ENCODE results near the gene FHIT.

The FHIT gene

DNA sequence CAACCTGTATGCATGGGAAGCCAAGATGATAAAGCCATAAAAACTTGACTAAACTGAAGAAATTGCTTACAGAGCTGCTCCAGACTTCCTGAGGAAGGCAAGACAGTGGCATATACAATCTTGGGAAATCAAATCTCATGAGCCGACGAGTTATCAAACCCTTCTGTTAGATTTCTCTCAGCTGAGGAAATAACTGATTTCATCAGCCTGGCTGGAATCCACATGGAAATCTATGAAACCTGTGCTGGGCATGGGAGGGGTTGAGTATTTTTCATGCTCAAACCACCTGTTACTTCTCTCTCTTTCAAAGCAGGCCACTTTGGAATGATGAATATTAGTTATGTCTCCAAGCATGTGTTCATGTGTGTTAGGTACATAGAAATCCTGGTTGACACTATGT, 727.7 kb downstream of the FHIT start:
- no peak for DNase-seq

- DNase-seq, result no peak
These were observed 734.1 kb downstream of the FHIT start for GRCh38 chr3:60517134-60517533.

DNA sequence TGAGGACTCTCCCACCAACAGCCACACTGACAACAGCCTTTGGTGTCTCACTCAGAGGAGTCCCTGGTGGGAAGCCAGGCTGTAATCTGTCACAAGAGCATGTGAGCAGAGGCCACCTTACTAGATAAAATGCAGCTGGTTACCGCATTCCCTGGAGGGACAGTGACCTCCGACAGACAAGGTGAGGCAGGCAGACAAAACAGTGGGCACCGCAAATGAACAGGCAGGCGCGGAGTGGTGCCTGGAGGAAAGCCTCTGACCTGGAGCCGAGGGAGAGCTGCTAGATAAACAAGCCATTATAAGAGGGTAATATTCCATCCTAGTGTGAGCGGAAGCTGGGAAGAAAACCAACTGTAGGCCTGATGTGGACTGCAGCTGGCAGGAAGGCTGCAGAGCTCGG, 736.4 kb downstream of the FHIT start:
- no peak for DNase-seq

GRCh38 chr3:60514085-60514649, 737.1 kb downstream of the FHIT start:
- DNase-seq, result no peak

DNA sequence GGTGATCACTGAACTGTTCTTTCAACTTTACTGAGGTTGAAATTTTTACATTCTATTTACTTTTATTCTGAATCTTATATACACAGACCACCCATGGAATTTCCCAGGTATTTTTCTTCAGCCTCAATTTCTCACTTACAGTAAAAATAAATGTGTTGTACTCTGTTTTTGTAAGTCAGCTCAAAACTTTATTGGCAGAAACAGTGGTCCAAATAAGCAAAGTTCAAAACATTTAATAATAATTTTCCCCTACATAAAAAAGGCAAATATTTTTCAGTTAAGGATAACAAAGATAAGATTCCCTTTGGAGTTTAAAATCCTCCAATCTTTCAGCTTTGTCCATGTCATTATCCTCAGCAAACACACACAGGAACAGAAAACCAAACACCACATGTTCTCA, 738.0 kb downstream of the FHIT start:
- DNase-seq, result no peak

GRCh38 chr3:60512506-60512905, 738.7 kb downstream of the FHIT start:
- DNase-seq, result no peak

DNA sequence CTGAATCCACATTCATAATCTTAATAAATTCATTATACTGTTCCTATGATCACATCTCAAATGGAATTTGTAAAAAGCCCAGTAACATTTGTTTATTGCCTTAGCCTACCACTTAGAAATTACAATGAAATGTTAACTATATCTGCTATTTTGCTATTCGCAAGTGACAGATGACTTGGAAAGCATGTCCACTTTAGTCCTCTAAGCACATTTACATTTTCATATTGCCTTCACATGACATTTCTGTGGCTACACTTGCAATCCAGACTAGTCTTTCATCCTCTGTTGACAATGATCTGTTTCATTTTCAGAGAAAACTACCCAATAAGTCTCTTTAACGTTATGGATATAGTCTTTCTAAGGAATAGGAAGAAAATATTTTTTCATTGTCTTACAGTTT, 741.8 kb downstream of the FHIT start:
- DNase-seq, result no peak

- no peak for DNase-seq
These were observed 746.3 kb downstream of the FHIT start for GRCh38 chr3:60504827-60505457.

DNA sequence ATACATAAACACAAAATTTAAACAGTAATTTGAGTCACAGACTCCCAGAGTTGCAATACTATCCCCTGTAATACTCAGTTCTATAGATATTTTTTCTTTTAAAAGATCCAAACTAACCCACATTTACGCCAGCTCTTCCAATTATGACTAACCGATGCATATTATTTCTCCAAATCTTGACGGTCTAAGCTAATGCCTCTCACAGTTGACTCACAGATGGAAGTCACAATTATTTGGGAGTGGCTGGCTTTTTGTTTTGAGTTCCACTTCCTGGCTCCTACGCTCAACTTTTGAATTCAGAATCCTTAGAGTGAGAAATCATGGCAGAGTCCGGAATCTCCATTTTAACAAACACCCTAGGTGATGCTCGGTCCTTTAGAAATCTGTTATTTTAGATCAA, 749.9 kb downstream of the FHIT start:
- DNase-seq, result no peak

DNA sequence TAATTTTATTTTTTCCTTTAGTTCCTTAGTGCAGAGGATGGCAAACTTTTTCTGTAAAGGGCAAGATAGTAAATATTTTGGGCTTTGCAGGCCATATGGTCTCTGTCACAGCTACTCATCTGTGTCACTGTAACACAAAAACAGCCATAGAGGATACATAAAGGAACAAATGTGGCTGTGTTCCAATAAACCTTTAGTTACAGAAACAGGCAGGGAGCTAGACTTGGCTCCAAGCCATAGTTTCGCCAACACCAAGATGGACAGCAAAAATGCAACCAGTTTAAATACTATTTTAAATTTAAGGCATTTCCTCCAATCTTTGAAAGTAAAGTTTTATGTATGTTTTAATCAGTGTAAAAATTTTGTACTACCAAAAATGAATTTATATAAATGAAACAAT, 753.4 kb downstream of the FHIT start:
- no peak for DNase-seq

GRCh38 chr3:60490992-60491391, 760.3 kb downstream of the FHIT start:
- DNase-seq, result no peak

DNA sequence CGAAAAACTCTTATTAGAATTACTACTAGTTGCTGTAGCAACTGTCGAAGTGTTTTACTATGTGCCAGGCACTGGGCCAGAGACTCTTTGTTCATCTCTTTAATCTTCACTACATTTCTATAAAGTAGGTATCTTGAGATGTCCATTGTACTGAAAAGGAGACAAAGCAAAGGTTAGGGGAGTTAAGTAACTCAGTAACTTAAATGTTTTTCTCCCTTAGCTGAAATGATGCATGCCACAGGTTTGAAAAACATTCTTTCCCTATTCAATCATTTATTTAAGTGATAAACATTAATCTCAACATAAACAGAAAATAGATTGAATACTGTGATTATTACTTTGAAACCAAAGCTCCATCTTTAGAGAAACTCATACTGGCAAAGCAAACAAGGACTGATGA, 776.2 kb downstream of the FHIT start:
- DNase-seq, result no peak

DNA sequence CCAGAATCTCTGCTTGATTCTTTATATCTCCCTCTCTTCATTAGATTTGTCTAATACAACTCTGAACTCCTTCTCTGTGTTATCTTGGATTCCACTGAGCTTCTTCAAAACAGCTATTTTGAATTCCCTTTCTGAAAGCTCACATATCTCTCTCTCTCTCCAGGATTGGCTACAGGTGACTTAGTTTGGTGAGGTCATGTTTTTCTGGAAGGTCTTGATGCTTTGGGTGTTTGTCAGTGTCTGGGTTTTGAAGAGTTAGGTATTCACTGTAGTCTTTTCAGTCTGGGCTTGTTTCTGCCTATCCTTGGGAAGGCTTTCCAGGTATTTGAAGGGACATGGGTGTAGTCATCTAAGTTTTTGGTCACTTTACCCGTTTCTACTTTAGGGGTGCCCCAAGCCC, 781.8 kb downstream of the FHIT start:
- no peak for DNase-seq

- DNase-seq, result no peak
These were observed 787.6 kb downstream of the FHIT start for GRCh38 chr3:60463685-60464084.

- no peak for DNase-seq
These were observed 790.0 kb downstream of the FHIT start for GRCh38 chr3:60461267-60461666.

DNA sequence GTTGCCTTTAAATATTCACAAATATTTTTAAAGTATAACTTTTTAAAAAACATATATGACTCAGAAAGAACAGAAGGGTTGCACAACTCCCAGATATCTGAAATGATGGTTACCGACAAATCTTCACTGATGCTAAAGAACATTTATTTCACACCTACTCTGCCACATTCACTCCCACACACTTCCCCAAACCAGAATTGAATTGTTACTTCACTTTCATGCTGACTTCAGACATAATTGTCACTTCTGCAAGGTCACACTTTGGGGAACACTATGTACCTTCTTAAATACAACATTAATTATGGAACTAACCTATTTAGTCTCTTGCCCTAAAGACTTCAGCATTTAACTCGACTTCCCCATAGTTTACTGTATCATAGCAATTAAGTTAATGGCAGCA, 795.1 kb downstream of the FHIT start:
- no peak for DNase-seq

DNA sequence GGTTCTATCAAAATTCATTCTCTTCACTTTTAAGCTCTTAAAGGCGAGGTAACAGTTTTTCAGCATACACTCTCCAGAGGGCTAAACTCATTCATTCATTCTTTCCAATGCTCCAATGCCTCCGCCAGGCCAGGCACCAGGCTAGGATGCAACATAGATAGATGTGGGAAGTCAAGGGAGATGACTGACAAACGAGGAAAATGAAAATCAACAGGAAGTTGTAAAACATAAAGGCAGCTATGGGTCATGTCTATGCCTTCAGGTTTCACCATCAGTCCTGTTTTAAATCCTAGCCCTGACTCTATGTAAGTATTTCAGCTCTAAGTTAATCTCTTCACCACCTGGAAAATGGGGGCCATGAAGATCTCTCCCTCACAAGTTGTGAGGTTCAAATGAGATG, 797.9 kb downstream of the FHIT start:
- no peak for DNase-seq

DNA sequence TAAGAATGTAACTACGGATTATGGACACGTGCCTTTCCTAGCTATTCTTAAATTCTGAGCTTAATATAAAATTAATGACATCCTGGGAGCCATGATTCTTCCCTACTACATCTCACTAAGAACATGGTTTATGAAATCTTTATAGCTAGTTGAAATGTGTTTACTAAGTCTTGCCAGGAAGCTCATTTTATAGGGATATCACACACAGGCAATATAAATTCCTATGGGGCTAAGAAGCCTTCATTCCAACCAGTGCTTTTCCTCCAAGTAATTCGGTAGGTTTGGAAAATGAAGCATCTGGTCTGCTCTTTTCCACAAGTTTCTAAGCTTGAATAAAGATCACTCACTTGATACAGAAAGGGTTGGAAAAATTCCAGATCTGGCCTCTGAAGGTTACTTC, 802.6 kb downstream of the FHIT start:
- DNase-seq, result no peak

GRCh38 chr3:60445446-60445845, 805.8 kb downstream of the FHIT start:
- DNase-seq, result no peak

DNA sequence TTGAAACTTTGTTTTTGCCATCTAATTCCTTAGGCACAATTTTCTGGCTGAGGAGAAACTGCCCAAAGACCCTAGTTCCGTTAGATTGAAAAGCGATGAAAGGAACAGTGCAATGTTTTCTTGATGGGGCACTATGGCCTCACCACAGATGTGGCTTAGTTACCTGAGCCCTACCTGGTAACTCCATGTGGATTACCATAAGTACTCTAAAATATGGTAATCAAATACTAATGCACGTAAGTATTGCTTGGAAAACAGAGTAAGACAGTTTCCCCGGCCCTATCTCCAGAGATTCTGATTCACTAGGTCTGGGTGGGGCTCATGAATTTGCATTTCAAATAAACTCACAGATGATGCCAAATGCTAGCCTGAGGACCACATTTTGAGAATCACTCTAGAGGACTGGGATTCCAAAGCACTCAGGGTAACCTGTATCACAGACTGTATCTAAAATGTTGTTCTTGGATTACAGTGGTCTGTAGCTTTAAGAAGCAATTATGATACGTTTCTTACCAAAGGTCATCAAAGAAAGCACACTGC, 806.3 kb downstream of the FHIT start:
- no peak for DNase-seq

DNA sequence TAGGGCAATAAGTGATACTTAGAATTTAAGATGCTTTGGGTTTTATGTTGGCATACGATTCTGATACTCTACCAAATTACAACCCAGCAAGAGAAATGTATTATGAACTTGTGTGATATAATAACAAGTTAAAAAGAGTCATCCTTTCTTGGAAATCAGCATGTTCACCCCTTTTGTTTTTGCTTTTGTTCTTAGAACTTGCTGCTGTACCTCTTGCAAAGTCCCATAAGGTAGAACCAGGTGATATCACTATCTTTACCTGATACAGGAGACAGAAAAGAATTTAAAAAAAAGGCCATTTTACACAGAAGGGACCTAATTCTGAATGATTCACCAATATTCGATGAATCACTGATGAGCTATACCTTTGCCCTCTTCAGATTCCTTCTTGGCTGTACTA, 810.4 kb downstream of the FHIT start:
- DNase-seq, result no peak

- no peak for DNase-seq
These were observed 815.2 kb downstream of the FHIT start for GRCh38 chr3:60435941-60436650.

DNA sequence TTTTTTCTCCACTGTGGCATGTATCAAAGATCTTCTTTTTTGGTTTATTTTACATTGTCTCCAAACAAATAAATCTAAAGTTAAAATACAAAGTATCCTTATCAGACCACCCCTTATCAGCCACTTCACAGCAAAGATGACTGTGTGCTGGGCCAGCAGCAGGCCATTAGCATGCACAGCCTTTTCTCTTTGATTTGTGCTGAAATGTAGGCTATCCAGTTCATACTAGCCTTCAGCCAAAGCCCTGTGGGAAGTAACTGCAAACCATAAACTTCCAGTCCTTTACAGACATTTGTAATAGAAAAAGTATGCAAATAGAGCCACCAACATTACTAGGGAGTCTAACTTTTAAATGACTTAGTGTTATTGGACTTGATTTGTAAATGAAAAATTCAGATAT, 816.3 kb downstream of the FHIT start:
- DNase-seq, result no peak

GRCh38 chr3:60434323-60434722, 816.9 kb downstream of the FHIT start:
- DNase-seq, result no peak

GRCh38 chr3:60431599-60431958, 819.7 kb downstream of the FHIT start:
- no peak for DNase-seq

Measured in activated CD4-positive, alpha-beta T cell treated with anti-CD3 and anti-CD28 coated beads, Interleukin-2, amount 50 U/mL, for 1 hour (primary cell).